Transverse colon (tissue), 4 donors: Measurements from ENCODE around the gene LPAR1.

Source experiments
- CTCF ChIP-seq, 5 experiments: fragments of 200-600 bp in 3 of 5; fragments of 450-650 bp in 2 of 5; sonication (generic) in 3 of 5; IDR thresholded peaks; 1 replicate in 2 of 5; 2 replicates in 3 of 5; pipeline ENCODE4 v1.5.1; 2016 to 2017; ENCODE audit warnings: antibody characterized with exemption in 5 of 5, inconsistent platforms in 3 of 5, mild to moderate bottlenecking in 2 of 5, moderate library complexity in 1 of 5
- POLR2A ChIP-seq: fragments of 450-650 bp; IDR thresholded peaks from one replicate; pipeline ENCODE4 v1.6.1; 2016; ENCODE audit warnings: antibody characterized with exemption, mild to moderate bottlenecking, moderate library complexity
- POLR2AphosphoS5 ChIP-seq, 3 donors: sonication (generic); formaldehyde crosslinking; IDR thresholded peaks; one replicate each; pipeline ENCODE4 v1.6.1; 2016; ENCODE audit warnings: antibody characterized with exemption in 3 of 3

- no peak for TF ChIP-seq CTCF (IDR thresholded peaks at IDR 0.05)
- no peak for TF ChIP-seq POLR2A
- no peak for TF ChIP-seq POLR2AphosphoS5 (IDR thresholded peaks at IDR 0.05)
These were observed 61.0 kb downstream of the LPAR1 start for GRCh38 chr9:110977259-110977709.
